ENCODE results near the gene TEX11. TPM values are rescaled to one million over a fixed set of nuclear protein-coding genes. Genes with fewer than 3 reads are reported as not detected.

Gene TEX11
- total RNA-seq, 4 donors from 2014 or later = not detected

GRCh38 chrX:70554948-70555347 lies 353.6 kb downstream of the TEX11 start:
- H3K36me3 ChIP-seq = no peaks in the 10 kb centered on the region
- H3K4me3 ChIP-seq = no peak overlapping the region
- no peak for DNase-seq (ENCODE audit: extremely low spot score)
- TF ChIP-seq EP300 (IDR thresholded peaks at IDR 0.05) (no peak), POLR2AphosphoS5 (IDR thresholded peaks at IDR 0.05) (no peak), POLR2A (IDR thresholded peaks at IDR 0.05; ENCODE audit: low read depth) (no peak), CTCF (IDR thresholded peaks at IDR 0.05) (no peak)
- H3K27ac ChIP-seq (replicated peaks in 1 of 4) = no peak overlapping the region
- 66% methylated on average over 5 of the region's 5 CpGs for WGBS
- intact Hi-C loops (cut with DNase I) = loop anchor here (2.0 kb wide), 1 partner anchor 100 kb away; no protein-coding TSS in a partner anchor
- H3K27me3 ChIP-seq = no peaks in the 10 kb centered on the region
- H3K9me3 ChIP-seq = no peaks in the 10 kb centered on the region
- peaks cover 0 to 3% (median 0%) of the 10 kb centered on the region in 4 donors for H3K4me1 ChIP-seq

DNA sequence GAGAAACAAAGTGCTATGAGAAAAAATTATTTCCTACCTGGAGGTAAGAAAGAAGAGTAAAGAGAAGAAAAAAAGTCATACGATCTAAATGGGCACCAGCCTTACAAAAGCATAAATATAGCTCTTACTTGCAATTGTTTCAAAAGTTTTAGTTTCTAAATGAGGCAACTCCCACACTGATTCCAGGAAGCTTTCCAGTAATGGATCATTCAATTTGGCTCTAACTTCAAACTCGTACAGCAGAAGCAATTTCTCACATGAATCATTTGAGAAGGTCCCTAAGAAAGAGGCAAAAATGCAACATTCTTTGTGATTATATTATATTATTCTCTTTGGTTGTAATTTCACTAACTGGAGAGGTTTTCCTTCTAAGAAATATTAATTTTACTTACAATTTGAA lies 354.0 kb downstream of the TEX11 start:
- Histone ChIP-seq H3K36me3 (no peaks in the 10 kb centered on the region), H3K4me3 (no peak overlapping the region), H3K27ac (replicated peaks in 1 of 4) (no peak overlapping the region), H3K4me1 (peaks cover 0 to 3% (median 0%) of the 10 kb centered on the region in 4 donors), H3K27me3 (no peaks in the 10 kb centered on the region), H3K9me3 (no peaks in the 10 kb centered on the region)
- intact Hi-C loops (cut with DNase I) = loop anchor here (2.0 kb wide), 1 partner anchor 100 kb away; no protein-coding TSS in a partner anchor
- DNase-seq (ENCODE audit: extremely low spot score) = no peak
- TF ChIP-seq POLR2AphosphoS5 (IDR thresholded peaks at IDR 0.05) (no peak), POLR2A (IDR thresholded peaks at IDR 0.05; ENCODE audit: low read depth) (no peak), EP300 (IDR thresholded peaks at IDR 0.05) (no peak)
- 58% methylated on average over 2 of the region's 2 CpGs for whole genome bisulfite sequencing

DNA sequence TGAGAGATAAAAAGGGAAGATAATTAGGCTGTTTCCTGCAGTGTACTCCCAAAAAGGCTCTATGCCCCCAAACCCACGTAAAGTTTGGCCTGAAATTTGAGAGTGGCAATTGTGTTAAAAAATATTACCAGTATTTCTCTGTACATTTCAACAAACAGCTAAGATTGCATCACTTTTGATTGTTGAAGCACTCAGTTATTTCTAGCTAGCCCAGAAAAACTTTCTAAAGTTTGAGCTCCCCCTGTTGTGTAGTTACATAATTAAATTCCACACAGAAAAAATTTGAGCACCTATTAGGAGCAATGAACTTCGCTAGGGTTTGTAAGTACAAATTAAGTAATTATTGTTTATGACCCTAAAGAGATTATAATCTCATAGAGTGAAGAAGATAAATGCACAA lies 354.4 kb downstream of the TEX11 start:
- Histone ChIP-seq H3K27ac (replicated peaks in 1 of 4) (no peak overlapping the region), H3K36me3 (no peaks in the 10 kb centered on the region), H3K4me3 (no peak overlapping the region), H3K4me1 (peaks cover 0 to 3% (median 0%) of the 10 kb centered on the region in 4 donors), H3K27me3 (no peaks in the 10 kb centered on the region), H3K9me3 (no peaks in the 10 kb centered on the region)
- 18% methylated on average over 2 of the region's 2 CpGs for WGBS
- DNase-seq (ENCODE audit: extremely low spot score) = no peak
- TF ChIP-seq EP300 (IDR thresholded peaks at IDR 0.05) (no peak), CTCF (IDR thresholded peaks at IDR 0.05) (peak in 2 of 3 experiments; percentile 21 to 38)
- intact Hi-C loops (cut with DNase I) = loop anchor here (2.0 kb wide), 1 partner anchor 99 kb away; no protein-coding TSS in a partner anchor

DNA sequence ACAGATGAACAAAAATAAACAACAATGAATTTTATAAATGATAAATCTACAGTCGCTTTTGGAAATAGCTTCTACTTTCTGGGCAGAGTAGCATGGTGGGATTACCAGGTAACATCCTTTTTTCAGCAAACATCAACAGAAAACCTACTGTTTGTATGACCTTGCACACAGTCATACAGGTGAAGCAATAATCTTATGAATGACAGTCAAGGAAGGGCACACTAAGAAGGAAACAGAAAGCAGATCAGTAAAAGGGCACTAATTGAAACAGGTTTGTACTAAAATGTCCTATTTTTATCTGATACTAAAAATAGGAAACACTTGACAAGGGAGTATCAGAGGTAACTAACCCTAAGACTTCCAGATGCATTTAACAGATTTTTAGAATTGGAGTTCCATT lies 355.0 kb downstream of the TEX11 start:
- Histone ChIP-seq H3K4me3 (no peak overlapping the region), H3K27me3 (no peaks in the 10 kb centered on the region), H3K36me3 (no peaks in the 10 kb centered on the region), H3K4me1 (peaks cover 0 to 3% (median 0%) of the 10 kb centered on the region in 4 donors), H3K27ac (replicated peaks in 1 of 4) (no peak overlapping the region), H3K9me3 (no peaks in the 10 kb centered on the region)
- TF ChIP-seq POLR2AphosphoS5 (IDR thresholded peaks at IDR 0.05) (no peak), POLR2A (IDR thresholded peaks at IDR 0.05; ENCODE audit: low read depth) (no peak), CTCF (IDR thresholded peaks at IDR 0.05) (no peak), EP300 (IDR thresholded peaks at IDR 0.05) (no peak)
- intact Hi-C loops (cut with DNase I) = no loop called here
- WGBS = 71% methylated on average over 1 of the region's 1 CpG
- no peak for DNase-seq (ENCODE audit: extremely low spot score)

GRCh38 chrX:70552130-70552704 lies 356.3 kb downstream of the TEX11 start:
- no peaks in the 10 kb centered on the region for H3K27me3 ChIP-seq
- H3K27ac ChIP-seq (replicated peaks in 1 of 4) = no peak overlapping the region
- H3K4me3 ChIP-seq = no peak overlapping the region
- whole genome bisulfite sequencing = 43% methylated on average over 7 of the region's 7 CpGs
- TF ChIP-seq EP300 (IDR thresholded peaks at IDR 0.05) = no peak
- no peak for TF ChIP-seq CTCF (IDR thresholded peaks at IDR 0.05)
- no peak for TF ChIP-seq POLR2A (IDR thresholded peaks at IDR 0.05; ENCODE audit: low read depth)
- TF ChIP-seq POLR2AphosphoS5 (IDR thresholded peaks at IDR 0.05) = no peak
- H3K9me3 ChIP-seq = no peaks in the 10 kb centered on the region
- H3K4me1 ChIP-seq = peaks cover 0 to 3% (median 0%) of the 10 kb centered on the region in 4 donors
- H3K36me3 ChIP-seq = no peaks in the 10 kb centered on the region
- intact Hi-C loops (cut with DNase I) = no loop called here
- DNase-seq (ENCODE audit: extremely low spot score) = no peak

All from esophagus muscularis mucosa (tissue), 4 donors.